IPS-NIHi7 (cell line): Measurements from ENCODE around the gene SHISAL2A.
A peak's percentile ranks its signal among the peaks of the same experiment; 100 is the strongest.

ENCODE experiments used
- DNase-seq: peaks from one replicate; pipeline ENCODE4 v3.0.0; 2012; ENCODE audit warnings: mixed read lengths; ENCODE audit errors: extremely low spot score

The SHISAL2A gene

GRCh38 chr1:52659851-52660596 is 27.1 kb downstream of the SHISAL2A start:
- DNase-seq, result no peak

DNA sequence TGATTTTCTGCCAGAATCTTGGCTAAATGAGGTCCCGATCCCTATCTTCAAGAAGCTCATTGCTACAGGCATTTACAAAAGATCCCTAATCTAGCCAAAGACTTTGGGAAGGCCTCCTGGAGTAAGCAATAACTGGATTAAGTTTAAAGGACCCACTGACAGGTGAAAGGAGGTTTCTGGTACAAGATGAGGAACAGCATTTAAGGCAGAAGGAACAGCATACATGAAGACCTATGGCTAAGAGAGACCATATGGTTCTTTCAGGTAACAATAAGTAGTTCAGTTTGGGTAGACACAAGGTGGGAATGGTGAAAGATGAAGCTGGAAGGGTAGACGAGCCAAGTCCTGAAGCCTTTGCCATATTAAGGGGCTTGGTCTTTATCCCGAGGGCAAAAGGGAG is 27.8 kb downstream of the SHISAL2A start:
- no peak for DNase-seq

- peak; percentile 86 for DNase-seq
Observed at GRCh38 chr1:52662645-52663313, 29.8 kb downstream of the SHISAL2A start.

- DNase-seq, result no peak
Observed at GRCh38 chr1:52663716-52664115, 30.7 kb downstream of the SHISAL2A start.

DNA sequence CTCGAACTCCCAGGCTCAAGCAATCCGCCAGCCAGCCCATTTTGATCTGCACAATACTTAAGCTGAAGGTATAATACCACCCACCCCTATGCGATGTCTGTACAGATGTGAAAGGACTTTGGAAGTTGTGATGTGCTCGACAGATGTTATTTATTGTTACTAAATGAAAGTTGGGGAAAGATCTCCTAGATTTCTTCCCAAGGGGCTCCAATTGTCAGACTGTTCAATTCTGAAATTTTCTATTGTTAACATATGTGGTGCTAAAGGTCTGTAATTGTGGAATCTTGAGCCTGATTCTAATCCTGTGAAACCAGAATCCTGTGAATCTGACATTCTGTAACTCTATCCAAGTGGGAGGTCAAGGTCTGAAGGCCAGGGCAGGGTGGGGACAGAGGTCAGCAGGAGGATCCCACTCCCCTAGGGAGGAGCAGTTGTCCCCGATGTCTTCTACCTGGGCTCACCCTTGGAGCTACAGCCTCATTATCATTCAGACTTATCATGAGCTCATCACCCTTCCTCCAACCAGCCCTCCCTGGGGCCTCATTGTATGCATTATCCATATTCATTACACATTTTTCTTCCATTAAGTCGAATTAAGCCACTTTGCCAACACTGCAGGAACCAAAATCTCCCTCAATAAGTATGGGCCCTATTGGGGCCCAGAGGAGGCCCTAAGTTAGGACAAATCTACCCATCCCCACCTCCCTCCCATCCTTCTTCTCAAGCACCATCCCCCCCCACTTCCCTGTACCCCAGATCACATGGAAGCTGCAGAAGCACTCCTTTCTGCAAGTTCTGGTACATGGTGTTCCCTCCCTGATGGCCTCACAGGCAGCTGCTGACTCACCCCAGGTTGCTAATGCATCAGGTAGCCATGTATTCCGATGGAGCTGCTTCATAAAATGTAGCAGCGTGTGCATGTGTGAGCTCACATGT is 32.3 kb downstream of the SHISAL2A start:
- DNase-seq, result no peak

DNA sequence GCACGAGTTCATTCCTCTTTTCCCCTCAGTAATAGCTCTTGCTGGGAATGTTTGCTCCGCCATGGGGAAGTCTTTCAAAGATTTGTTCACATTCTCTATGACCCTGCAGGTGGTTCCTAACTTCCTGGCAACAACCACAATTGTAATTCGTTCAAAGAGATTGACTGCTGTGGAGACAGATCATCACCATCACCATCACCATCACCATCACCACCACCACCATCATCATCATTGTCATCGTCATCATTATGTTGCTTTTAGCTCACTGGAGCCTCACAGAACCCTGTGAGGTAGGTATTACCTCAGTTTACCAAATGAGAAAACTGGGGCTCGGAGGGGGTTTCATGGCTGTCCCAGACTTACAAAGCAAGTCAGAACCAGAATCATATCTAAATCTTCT is 34.3 kb downstream of the SHISAL2A start:
- DNase-seq, result no peak

DNA sequence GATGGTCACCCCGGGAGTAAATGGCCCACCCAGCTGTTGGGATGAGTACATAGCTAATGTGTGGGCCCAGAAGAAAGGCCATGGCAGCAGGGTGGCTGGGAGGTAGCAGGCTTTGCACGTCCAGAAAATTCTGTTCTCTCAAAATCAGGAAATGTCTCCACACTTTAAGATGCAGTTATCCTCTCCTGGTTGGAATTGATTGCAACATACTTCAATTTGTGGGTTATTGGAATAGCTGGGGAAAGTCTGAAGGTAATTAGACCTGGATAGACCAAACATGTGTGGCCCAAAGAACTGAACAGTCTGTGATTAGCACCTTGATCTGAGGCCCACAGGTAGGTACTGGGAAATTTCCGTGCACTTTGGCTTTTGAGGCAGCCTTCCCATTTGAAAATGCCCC is 35.0 kb downstream of the SHISAL2A start:
- DNase-seq, result no peak

DNA sequence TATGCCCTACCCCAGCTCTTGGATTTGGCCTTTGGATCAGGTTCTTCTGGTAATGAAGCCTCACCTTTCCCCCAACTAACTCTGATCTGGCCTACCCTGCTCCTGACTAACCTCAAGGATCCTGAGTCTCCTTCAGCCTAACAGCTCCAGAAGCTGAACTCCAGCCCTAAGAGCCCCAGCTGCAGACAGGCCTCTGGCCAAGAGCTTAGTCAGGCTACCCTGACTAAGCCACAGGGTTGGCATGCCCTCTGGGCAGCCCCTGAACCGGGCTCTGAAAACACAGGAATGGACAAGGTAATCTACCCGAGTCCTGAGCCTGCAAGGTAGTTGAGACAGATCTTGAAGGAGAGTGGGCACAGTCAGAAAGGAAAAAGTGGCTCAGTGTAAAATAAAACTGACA is 35.7 kb downstream of the SHISAL2A start:
- no peak for DNase-seq

- no peak for DNase-seq
Observed at GRCh38 chr1:52669696-52670095, 36.7 kb downstream of the SHISAL2A start.

DNA sequence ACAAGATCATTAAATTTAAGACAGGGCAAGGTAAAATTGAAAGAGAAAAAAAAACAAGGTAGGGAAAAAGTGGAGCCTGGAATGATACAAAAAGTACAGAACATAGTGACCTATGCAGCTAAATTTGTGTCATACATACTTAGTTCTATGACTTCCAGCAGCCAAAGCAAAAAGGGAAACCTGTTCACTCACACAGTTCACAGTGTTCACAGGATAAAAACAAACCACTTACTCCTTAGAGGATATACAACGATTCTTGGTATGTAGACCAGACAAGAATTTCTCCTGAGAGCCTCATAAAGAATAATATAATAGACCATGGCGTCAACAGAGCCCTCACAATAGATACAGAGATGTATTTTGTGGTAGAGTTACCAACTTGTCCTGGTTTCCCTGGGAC is 37.6 kb downstream of the SHISAL2A start:
- DNase-seq, result no peak

DNA sequence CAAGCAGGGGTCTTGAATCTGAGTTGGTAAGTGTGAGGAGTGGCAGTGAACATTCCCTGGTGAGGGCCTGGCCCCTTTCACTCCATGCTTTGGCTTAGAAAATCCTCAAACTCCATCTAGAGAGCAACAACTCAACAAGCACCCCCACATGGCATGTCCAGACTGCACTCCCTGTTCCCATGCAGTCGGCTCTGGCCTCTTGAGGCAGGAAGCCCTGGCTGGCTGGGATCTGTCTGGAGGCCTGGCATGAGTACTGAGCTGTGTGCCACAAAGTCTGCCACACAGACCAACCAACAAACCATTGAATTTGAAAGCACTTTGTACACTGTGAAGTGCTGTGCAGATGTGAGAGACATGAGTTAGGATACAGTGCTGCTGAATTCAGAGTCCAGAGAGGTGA is 40.0 kb downstream of the SHISAL2A start:
- no peak for DNase-seq

- DNase-seq, result no peak
Observed at GRCh38 chr1:52673513-52673912, 40.5 kb downstream of the SHISAL2A start.

GRCh38 chr1:52674497-52675384 is 41.8 kb downstream of the SHISAL2A start:
- DNase-seq, result peak; percentile 63

- no peak for DNase-seq
Observed at GRCh38 chr1:52676249-52676903, 43.4 kb downstream of the SHISAL2A start.

DNA sequence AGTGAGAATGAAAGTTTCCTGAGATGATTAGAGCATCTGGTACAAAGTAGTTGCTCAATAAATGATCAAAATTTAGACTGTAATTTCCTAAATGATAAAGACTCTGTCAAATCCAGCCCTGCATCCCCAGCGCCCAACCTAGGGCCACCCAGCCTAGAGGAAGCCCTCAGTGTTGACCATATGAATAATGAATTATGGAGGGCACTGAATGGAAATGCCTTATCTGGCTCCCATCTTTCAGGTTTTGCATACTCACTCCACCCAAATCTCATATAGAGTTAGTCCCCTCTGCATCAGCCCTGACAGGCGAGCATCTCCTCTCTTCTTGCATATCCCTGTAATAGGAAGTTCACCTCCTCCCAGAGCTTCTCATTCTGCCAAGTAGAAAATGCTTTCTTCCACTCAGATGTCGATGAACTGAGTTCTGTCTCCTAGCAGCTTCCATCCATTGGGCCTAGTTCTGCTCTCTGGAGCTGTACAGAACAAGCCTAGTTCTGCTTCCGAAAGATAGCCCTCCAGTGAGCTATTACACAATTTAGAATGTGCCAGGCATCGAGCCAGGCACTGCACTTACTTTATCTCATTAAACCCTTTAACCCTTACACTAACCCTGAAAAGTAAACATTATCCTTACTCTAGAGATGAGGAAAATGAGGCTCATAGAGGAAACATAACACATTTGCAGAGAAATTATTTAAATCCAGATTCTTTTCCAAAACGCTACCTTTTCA is 44.3 kb downstream of the SHISAL2A start:
- DNase-seq, result no peak

GRCh38 chr1:52679048-52679447 is 46.1 kb downstream of the SHISAL2A start:
- no peak for DNase-seq

DNA sequence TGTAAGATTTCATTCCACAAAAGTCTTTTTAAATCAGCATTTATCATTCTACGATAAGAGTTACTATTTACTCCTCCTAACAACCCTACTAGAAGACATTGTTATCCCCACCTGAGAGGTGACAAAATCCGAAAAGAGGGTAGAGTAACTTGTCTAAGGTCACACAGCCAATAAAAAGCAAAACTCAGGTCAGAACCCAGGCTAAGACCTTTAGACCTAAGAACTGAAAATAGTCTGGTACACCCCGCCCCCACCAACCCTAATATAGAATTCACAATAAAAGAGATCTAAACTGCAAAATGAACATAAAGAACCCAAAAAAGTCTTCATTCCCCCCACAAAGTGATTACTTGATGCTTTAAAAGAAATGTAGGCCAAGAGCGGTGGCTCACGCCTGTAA is 46.5 kb downstream of the SHISAL2A start:
- no peak for DNase-seq

DNA sequence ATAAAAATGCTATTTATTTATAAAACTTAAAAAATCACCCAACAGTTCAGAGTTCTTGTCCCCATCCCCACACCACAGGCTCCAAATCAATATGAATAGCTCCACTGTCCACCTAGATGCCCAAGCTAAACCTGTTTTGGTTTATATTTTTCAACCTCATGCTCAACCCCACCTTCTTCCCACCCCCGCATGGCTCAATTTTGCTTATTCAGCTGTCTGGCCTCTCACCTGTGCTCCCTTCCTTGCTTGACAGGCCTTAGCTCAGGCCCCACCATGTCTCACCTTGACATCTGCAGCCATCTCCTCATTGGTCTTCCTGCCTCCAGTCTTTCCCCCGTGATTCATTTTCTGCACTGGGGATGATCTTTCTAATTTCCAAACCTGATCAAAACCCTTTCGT is 47.4 kb downstream of the SHISAL2A start:
- DNase-seq, result no peak

- DNase-seq, result no peak
Observed at GRCh38 chr1:52681136-52681535, 48.2 kb downstream of the SHISAL2A start.

- no peak for DNase-seq
Observed at GRCh38 chr1:52683367-52683940, 50.5 kb downstream of the SHISAL2A start.
